HEK293 (cell line): ENCODE measurements around the gene FAAP100.

Source experiments
- HOXA7 ChIP-seq: sonication (generic); formaldehyde crosslinking; IDR thresholded peaks from 2 replicates; pipeline ENCODE4 v1.8.1; 2022; ENCODE audit warnings: missing genetic modification reagents, borderline replicate concordance
- HOXC10 ChIP-seq: sonication (generic); formaldehyde crosslinking; IDR thresholded peaks from 2 replicates; pipeline ENCODE4 v1.8.1; 2023; ENCODE audit warnings: mild to moderate bottlenecking, missing genetic modification reagents
- KLF1 ChIP-seq: fragments of 450-650 bp; formaldehyde crosslinking; IDR thresholded peaks from 2 replicates; pipeline ENCODE4 v1.5.1; 2016; ENCODE audit warnings: missing biosample characterization, missing genetic modification characterization
- KLF16 ChIP-seq: fragments of 450-650 bp; formaldehyde crosslinking; IDR thresholded peaks from 2 replicates; pipeline ENCODE4 v1.5.1; 2017; ENCODE audit warnings: missing biosample characterization, missing genetic modification characterization
- MYNN ChIP-seq: fragments of 450-650 bp; formaldehyde crosslinking; IDR thresholded peaks from 2 replicates; pipeline ENCODE4 v1.5.1; 2016; ENCODE audit warnings: missing biosample characterization, missing genetic modification characterization, borderline replicate concordance
- MZF1 ChIP-seq: fragments of 450-650 bp; formaldehyde crosslinking; IDR thresholded peaks from 2 replicates; pipeline ENCODE4 v1.5.1; 2017; ENCODE audit warnings: missing biosample characterization, missing genetic modification characterization, borderline replicate concordance
- WT1 ChIP-seq: fragments of 450-650 bp; formaldehyde crosslinking; IDR thresholded peaks from 2 replicates; pipeline ENCODE4 v1.5.1; 2016; ENCODE audit warnings: missing biosample characterization, missing genetic modification characterization
- ZBTB1 ChIP-seq: fragments of 450-650 bp; formaldehyde crosslinking; IDR thresholded peaks from 2 replicates; pipeline ENCODE4 v1.5.1; 2016; ENCODE audit warnings: missing biosample characterization, missing genetic modification characterization
- ZIC2 ChIP-seq: fragments of 450-650 bp; formaldehyde crosslinking; IDR thresholded peaks from 2 replicates; pipeline ENCODE4 v1.5.1; 2016; ENCODE audit warnings: missing biosample characterization, missing genetic modification characterization
- ZNF10 ChIP-seq: fragments of 450-650 bp; formaldehyde crosslinking; IDR thresholded peaks from 2 replicates; pipeline ENCODE4 v1.5.1; 2017; ENCODE audit warnings: missing biosample characterization, missing genetic modification characterization
- ZNF157 ChIP-seq: fragments of 450-650 bp; formaldehyde crosslinking; IDR thresholded peaks from 2 replicates; pipeline ENCODE4 v1.5.1; 2016; ENCODE audit warnings: missing biosample characterization, missing genetic modification characterization
- ZNF175 ChIP-seq: fragments of 450-650 bp; formaldehyde crosslinking; IDR thresholded peaks from 2 replicates; pipeline ENCODE4 v1.5.1; 2016; ENCODE audit warnings: missing biosample characterization, missing genetic modification characterization
- ZNF2 ChIP-seq: fragments of 450-650 bp; formaldehyde crosslinking; IDR thresholded peaks from 2 replicates; pipeline ENCODE4 v1.5.1; 2016; ENCODE audit warnings: missing biosample characterization, missing genetic modification characterization
- ZNF221 ChIP-seq: fragments of 450-650 bp; formaldehyde crosslinking; IDR thresholded peaks from 2 replicates; pipeline ENCODE4 v1.5.1; 2017; ENCODE audit warnings: missing biosample characterization, missing genetic modification characterization, borderline replicate concordance
- ZNF248 ChIP-seq: fragments of 450-650 bp; formaldehyde crosslinking; IDR thresholded peaks from 2 replicates; pipeline ENCODE4 v1.5.1; 2017; ENCODE audit warnings: missing biosample characterization, missing genetic modification characterization
- ZNF354C ChIP-seq: fragments of 450-650 bp; formaldehyde crosslinking; IDR thresholded peaks from 2 replicates; pipeline ENCODE4 v1.5.1; 2016; ENCODE audit warnings: missing biosample characterization, missing genetic modification characterization, low read depth, borderline replicate concordance
- ZNF394 ChIP-seq: fragments of 450-650 bp; formaldehyde crosslinking; IDR thresholded peaks from 2 replicates; pipeline ENCODE4 v1.5.1; 2016; ENCODE audit warnings: missing biosample characterization, missing genetic modification characterization, mild to moderate bottlenecking, moderate library complexity, borderline replicate concordance
- ZNF433 ChIP-seq: fragments of 450-650 bp; formaldehyde crosslinking; IDR thresholded peaks from 2 replicates; pipeline ENCODE4 v1.5.1; 2016; ENCODE audit warnings: missing biosample characterization, missing genetic modification characterization, low read depth
- ZNF558 ChIP-seq: fragments of 450-650 bp; formaldehyde crosslinking; IDR thresholded peaks from 2 replicates; pipeline ENCODE4 v1.5.1; 2016; ENCODE audit warnings: missing biosample characterization, missing genetic modification characterization
- ZNF560 ChIP-seq: fragments of 450-650 bp; formaldehyde crosslinking; IDR thresholded peaks from 2 replicates; pipeline ENCODE4 v1.5.1; 2017; ENCODE audit warnings: missing biosample characterization, missing genetic modification characterization, borderline replicate concordance
- ZNF596 ChIP-seq: fragments of 450-650 bp; IDR thresholded peaks from 2 replicates; pipeline ENCODE4 v1.5.0; 2018; ENCODE audit warnings: missing biosample characterization, mild to moderate bottlenecking, missing genetic modification characterization, moderate library complexity
- ZNF610 ChIP-seq: fragments of 450-650 bp; formaldehyde crosslinking; IDR thresholded peaks from 2 replicates; pipeline ENCODE4 v1.5.1; 2016; ENCODE audit warnings: missing biosample characterization, missing genetic modification characterization, borderline replicate concordance
- ZNF785 ChIP-seq: fragments of 450-650 bp; formaldehyde crosslinking; IDR thresholded peaks from 2 replicates; pipeline ENCODE4 v1.5.1; 2016; ENCODE audit warnings: missing biosample characterization, missing genetic modification characterization
- ZNF791 ChIP-seq: fragments of 450-650 bp; formaldehyde crosslinking; IDR thresholded peaks from 2 replicates; pipeline ENCODE4 v1.5.1; 2016; ENCODE audit warnings: missing biosample characterization, missing genetic modification characterization
- ZSCAN16 ChIP-seq: fragments of 450-650 bp; formaldehyde crosslinking; IDR thresholded peaks from 2 replicates; pipeline ENCODE4 v1.5.1; 2016; ENCODE audit warnings: missing biosample characterization, missing genetic modification characterization
- ZSCAN18 ChIP-seq: fragments of 450-650 bp; formaldehyde crosslinking; IDR thresholded peaks from 2 replicates; pipeline ENCODE4 v1.5.1; 2016; ENCODE audit warnings: missing biosample characterization, missing genetic modification characterization
- TF ChIP-seq, protein P1 (sequence below): fragments of 450-650 bp; formaldehyde crosslinking; IDR thresholded peaks from 2 replicates; pipeline ENCODE4 v1.5.1; 2016; ENCODE audit warnings: missing biosample characterization, missing genetic modification characterization
- TF ChIP-seq, protein P2 (sequence below): fragments of 450-650 bp; formaldehyde crosslinking; IDR thresholded peaks from 2 replicates; pipeline ENCODE4 v1.5.1; 2016; ENCODE audit warnings: missing biosample characterization, missing genetic modification characterization
- TF ChIP-seq, protein P3 (sequence below): fragments of 450-650 bp; formaldehyde crosslinking; IDR thresholded peaks from 2 replicates; pipeline ENCODE4 v1.5.1; 2016; ENCODE audit warnings: missing biosample characterization, missing genetic modification characterization
- TF ChIP-seq, protein P4 (sequence below): fragments of 450-650 bp; formaldehyde crosslinking; IDR thresholded peaks from 2 replicates; pipeline ENCODE4 v1.5.1; 2017; ENCODE audit warnings: missing biosample characterization, missing genetic modification characterization
- TF ChIP-seq, protein P5 (sequence below): sonication (generic); formaldehyde crosslinking; IDR thresholded peaks from 2 replicates; pipeline ENCODE4 v1.8.1; 2022; ENCODE audit warnings: mild to moderate bottlenecking, moderate library complexity, missing genetic modification reagents

Gene FAAP100

GRCh38 chr17:81513753-81514488, 38.2 kb downstream of the FAAP100 start (continued):
- TF ChIP-seq ZNF558 (no peak), ZIC2 (peak; percentile 93), ZNF248 (tag by site-specific recombination) (no peak), MZF1 (tag by site-specific recombination) (no peak), ZNF560 (tag by site-specific recombination) (no peak), ZNF221 (tag by site-specific recombination) (no peak), KLF16 (tag by site-specific recombination) (0 out of 2 replicates have a peak, but pooled peaks have one; percentile 35), ZSCAN18 (no peak), ZNF354C (tag by site-specific recombination) (no peak), ZNF785 (tag by site-specific recombination) (no peak), ZNF791 (tag by site-specific recombination) (no peak), ZNF433 (tag by site-specific recombination) (no peak), ZNF2 (tag by site-specific recombination) (no peak), HOXC10 (CRISPR knock-in tag) (no peak), ZBTB1 (tag by site-specific recombination) (no peak), ZSCAN16 (tag by site-specific recombination) (0 out of 2 replicates have a peak, but pooled peaks have one; percentile 29), ZNF10 (tag by site-specific recombination) (peak; percentile 37; the same call in 1 of the 2 replicates), ZNF157 (no peak), HOXA7 (CRISPR knock-in tag) (no peak), ZNF610 (tag by site-specific recombination) (peak; percentile 73; the same call in 1 of the 2 replicates), ZNF175 (tag by site-specific recombination) (no peak), MYNN (tag by site-specific recombination) (no peak), KLF1 (tag by site-specific recombination) (no peak; the same call in none of the 2 replicates), ZNF596 (no peak), ZNF394 (tag by site-specific recombination) (no peak; the same call in 1 of the 2 replicates), WT1 (tag by site-specific recombination) (no peak)
- TF ChIP-seq, protein P1, sequence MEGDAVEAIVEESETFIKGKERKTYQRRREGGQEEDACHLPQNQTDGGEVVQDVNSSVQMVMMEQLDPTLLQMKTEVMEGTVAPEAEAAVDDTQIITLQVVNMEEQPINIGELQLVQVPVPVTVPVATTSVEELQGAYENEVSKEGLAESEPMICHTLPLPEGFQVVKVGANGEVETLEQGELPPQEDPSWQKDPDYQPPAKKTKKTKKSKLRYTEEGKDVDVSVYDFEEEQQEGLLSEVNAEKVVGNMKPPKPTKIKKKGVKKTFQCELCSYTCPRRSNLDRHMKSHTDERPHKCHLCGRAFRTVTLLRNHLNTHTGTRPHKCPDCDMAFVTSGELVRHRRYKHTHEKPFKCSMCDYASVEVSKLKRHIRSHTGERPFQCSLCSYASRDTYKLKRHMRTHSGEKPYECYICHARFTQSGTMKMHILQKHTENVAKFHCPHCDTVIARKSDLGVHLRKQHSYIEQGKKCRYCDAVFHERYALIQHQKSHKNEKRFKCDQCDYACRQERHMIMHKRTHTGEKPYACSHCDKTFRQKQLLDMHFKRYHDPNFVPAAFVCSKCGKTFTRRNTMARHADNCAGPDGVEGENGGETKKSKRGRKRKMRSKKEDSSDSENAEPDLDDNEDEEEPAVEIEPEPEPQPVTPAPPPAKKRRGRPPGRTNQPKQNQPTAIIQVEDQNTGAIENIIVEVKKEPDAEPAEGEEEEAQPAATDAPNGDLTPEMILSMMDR (tag by site-specific recombination) = peak; percentile 46
- TF ChIP-seq, protein P2, sequence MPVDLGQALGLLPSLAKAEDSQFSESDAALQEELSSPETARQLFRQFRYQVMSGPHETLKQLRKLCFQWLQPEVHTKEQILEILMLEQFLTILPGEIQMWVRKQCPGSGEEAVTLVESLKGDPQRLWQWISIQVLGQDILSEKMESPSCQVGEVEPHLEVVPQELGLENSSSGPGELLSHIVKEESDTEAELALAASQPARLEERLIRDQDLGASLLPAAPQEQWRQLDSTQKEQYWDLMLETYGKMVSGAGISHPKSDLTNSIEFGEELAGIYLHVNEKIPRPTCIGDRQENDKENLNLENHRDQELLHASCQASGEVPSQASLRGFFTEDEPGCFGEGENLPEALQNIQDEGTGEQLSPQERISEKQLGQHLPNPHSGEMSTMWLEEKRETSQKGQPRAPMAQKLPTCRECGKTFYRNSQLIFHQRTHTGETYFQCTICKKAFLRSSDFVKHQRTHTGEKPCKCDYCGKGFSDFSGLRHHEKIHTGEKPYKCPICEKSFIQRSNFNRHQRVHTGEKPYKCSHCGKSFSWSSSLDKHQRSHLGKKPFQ = peak; percentile 12; the same call in 1 of the 2 replicates
- TF ChIP-seq, protein P3, sequence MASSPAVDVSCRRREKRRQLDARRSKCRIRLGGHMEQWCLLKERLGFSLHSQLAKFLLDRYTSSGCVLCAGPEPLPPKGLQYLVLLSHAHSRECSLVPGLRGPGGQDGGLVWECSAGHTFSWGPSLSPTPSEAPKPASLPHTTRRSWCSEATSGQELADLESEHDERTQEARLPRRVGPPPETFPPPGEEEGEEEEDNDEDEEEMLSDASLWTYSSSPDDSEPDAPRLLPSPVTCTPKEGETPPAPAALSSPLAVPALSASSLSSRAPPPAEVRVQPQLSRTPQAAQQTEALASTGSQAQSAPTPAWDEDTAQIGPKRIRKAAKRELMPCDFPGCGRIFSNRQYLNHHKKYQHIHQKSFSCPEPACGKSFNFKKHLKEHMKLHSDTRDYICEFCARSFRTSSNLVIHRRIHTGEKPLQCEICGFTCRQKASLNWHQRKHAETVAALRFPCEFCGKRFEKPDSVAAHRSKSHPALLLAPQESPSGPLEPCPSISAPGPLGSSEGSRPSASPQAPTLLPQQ = no peak
- TF ChIP-seq, protein P4, sequence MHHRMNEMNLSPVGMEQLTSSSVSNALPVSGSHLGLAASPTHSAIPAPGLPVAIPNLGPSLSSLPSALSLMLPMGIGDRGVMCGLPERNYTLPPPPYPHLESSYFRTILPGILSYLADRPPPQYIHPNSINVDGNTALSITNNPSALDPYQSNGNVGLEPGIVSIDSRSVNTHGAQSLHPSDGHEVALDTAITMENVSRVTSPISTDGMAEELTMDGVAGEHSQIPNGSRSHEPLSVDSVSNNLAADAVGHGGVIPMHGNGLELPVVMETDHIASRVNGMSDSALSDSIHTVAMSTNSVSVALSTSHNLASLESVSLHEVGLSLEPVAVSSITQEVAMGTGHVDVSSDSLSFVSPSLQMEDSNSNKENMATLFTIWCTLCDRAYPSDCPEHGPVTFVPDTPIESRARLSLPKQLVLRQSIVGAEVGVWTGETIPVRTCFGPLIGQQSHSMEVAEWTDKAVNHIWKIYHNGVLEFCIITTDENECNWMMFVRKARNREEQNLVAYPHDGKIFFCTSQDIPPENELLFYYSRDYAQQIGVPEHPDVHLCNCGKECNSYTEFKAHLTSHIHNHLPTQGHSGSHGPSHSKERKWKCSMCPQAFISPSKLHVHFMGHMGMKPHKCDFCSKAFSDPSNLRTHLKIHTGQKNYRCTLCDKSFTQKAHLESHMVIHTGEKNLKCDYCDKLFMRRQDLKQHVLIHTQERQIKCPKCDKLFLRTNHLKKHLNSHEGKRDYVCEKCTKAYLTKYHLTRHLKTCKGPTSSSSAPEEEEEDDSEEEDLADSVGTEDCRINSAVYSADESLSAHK = 0 out of 2 replicates have a peak, but pooled peaks have one; percentile 18
- TF ChIP-seq, protein P5, sequence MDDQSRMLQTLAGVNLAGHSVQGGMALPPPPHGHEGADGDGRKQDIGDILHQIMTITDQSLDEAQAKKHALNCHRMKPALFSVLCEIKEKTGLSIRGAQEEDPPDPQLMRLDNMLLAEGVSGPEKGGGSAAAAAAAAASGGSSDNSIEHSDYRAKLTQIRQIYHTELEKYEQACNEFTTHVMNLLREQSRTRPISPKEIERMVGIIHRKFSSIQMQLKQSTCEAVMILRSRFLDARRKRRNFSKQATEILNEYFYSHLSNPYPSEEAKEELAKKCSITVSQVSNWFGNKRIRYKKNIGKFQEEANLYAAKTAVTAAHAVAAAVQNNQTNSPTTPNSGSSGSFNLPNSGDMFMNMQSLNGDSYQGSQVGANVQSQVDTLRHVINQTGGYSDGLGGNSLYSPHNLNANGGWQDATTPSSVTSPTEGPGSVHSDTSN (CRISPR knock-in tag) = no peak; the same call in 1 of the 2 replicates
